Measurements from ENCODE around the gene FAM13B.
A peak's percentile ranks its signal among the peaks of the same experiment; 100 is the strongest.

The FAM13B gene

DNA sequence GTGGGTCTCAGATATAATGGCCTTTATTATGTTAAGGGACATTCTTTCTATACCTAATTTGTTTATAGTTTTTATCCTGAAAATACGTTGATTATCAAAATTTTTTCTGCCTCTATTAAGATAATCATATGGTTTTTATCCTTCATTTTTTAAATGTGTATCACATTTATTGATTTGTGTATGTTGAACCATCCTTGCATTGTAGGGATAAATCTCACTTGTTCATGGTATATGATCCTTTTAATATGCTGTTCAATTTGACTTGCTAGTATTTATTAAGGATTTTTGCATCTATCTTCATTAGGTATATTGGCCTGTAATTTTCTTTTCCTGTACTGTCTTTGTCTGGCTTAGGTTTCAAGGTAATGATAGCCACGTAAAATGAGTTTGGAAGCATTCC is 118.1 kb downstream of the FAM13B start:
- TF ChIP-seq, protein P1, sequence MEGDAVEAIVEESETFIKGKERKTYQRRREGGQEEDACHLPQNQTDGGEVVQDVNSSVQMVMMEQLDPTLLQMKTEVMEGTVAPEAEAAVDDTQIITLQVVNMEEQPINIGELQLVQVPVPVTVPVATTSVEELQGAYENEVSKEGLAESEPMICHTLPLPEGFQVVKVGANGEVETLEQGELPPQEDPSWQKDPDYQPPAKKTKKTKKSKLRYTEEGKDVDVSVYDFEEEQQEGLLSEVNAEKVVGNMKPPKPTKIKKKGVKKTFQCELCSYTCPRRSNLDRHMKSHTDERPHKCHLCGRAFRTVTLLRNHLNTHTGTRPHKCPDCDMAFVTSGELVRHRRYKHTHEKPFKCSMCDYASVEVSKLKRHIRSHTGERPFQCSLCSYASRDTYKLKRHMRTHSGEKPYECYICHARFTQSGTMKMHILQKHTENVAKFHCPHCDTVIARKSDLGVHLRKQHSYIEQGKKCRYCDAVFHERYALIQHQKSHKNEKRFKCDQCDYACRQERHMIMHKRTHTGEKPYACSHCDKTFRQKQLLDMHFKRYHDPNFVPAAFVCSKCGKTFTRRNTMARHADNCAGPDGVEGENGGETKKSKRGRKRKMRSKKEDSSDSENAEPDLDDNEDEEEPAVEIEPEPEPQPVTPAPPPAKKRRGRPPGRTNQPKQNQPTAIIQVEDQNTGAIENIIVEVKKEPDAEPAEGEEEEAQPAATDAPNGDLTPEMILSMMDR (IDR thresholded peaks at IDR 0.05; ENCODE audit: extremely low read depth, missing control alignments), result no peak
- no peak for DNase-seq (ENCODE audit: low spot score)

DNA sequence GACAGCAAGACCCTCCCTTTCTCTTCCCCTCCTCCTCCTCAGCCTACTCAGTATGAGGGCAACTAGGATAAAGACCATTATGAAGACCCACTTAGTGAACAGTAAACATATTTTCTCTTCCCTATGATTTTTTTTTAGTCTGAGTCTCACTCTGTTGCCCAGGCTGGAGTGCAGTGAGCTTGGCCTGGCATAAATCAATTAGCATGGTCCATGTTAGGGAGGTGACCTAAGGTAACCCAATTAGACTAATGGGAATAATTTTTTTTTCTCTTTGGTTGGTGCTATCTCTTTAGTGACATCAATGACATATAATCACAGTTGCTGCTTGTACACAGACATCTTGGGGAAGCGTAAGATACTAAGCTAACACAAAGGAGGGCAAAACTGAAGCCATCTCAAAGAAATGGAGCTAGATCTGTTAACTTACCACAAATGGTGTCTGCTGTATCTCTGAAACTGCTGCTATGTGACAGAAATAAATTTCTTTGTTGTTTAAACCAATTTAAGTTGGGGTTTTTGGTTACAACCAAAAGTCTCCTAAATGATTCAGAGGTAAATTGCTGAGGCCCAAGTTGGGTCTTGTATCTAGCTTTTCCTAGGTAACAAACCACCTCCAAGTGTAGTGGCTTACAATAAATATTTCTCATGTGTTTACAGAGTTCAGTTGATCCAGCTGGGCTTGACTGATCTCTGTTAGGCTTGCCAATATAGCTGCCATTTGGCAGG is 130.3 kb downstream of the FAM13B start:
- DNase-seq (ENCODE audit: low spot score), result peak; percentile 2
- TF ChIP-seq, protein P1 (IDR thresholded peaks at IDR 0.05; ENCODE audit: extremely low read depth, missing control alignments), result no peak

DNA sequence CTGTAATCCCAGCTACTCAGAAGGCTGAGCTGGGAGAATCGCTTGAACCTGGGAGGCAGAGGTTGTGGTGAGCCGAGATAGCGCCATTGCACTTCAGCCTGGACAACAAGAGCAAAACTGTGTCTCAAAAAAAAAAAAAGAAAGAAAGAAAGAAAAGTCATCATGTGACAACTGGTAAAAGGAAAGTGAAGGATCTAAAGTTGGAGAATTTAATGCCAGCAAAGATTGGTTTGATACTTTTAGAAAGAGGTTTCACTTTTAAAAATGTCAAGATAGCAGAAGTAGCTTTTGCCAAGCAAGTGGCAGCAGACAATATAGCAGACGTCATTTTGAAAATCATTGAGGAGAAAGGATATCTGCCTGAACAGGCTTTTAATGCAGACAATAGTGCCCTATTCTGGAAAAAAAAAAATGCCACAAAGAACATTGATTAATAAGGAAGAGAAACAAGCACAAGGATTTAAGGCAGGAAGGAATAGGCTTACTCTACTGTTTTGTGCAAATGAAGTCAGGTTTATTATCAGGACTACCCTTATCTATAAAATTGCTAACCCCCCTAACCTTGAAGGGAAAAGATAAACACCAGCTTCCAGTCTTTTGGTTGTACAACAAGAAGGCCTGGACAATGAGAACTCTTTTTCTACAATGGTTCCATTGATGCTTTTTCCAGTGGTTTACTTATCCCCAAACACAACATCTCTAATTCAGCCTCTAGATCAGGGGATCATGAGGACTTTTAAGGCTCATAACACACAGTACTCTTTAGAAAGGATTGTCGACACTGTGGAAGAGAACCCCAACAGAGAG is 131.7 kb downstream of the FAM13B start:
- TF ChIP-seq, protein P1 (IDR thresholded peaks at IDR 0.05; ENCODE audit: extremely low read depth, missing control alignments), result no peak
- DNase-seq (ENCODE audit: low spot score), result no peak

DNA sequence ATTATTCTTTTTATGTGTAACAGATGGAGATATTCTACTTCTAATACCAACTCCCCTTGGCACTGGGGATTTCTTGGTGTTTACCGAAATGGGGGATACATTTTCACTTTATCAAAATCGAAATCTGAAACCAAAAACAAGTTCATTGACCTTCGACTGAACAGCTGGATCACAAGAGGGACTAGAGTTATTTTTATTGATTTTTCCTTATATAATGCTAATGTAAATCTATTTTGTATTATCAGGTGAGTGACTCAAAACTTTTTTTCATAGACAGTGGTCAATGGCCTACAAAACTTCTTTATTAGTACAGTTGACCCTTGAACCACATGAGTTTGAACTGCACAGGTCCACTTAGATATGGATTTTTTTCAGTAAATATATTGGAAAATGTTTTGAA is 133.4 kb downstream of the FAM13B start:
- DNase-seq (ENCODE audit: low spot score), result no peak
- TF ChIP-seq, protein P1 (IDR thresholded peaks at IDR 0.05; ENCODE audit: extremely low read depth, missing control alignments), result no peak

DNA sequence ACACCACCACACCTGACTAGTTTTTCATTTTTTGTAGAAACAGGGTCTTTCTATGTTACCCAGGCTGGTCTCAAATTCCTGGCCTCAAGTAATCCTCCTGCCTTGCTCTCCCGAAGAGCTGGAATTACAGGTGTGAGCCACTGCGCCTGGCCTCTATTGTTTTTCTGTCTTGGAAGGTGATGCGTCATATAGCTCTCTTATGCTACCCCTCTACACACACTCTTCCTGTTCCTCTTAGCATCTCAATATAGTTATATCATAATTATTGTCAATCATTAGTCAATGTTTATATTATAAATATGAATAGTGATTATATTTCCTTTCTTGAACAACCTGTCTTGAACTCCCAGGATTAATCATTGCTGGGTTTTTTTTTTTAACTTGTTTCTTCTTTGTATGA is 136.3 kb downstream of the FAM13B start:
- DNase-seq (ENCODE audit: low spot score), result no peak
- TF ChIP-seq, protein P1 (IDR thresholded peaks at IDR 0.05; ENCODE audit: extremely low read depth, missing control alignments), result no peak

DNA sequence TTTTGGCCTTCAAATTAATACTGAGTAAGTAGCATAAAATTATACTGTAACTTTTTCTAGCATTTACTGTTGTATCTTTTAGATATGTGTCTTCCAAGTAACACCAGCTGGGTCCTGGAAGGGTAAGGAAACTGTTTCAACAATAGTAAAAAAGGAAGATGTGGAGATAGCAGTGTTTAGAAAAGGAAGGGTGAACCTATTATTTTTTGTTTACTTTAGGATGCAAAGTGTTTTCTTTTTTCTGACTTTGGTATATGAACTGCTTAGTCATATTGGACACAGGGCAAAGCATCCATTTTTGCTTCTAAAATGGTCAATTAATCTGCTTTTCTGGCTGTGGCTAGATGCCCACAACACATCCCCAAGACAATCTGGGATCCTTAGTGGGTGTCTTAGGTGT is 138.3 kb downstream of the FAM13B start:
- TF ChIP-seq, protein P1 (IDR thresholded peaks at IDR 0.05; ENCODE audit: extremely low read depth, missing control alignments), result no peak
- DNase-seq (ENCODE audit: low spot score), result no peak

DNA sequence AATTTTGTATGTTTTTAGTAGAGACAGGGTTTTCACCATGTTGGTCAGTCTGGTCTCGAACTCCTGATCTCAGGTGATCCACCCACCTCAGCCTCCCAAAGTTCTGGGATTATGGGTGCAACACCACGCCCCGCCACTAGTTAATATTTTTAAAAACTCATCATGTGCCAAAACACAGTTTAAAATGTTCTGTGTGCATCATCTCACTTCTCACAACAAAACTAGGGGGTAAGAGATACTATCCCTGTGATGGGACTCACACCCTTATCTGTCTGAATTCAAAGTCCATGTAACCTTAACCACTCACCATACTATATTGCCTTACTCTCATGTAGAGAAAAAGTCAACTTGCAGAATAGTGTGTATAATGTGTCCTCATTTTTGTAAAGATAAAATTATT is 141.0 kb downstream of the FAM13B start:
- TF ChIP-seq, protein P1 (IDR thresholded peaks at IDR 0.05; ENCODE audit: extremely low read depth, missing control alignments), result no peak
- DNase-seq (ENCODE audit: low spot score), result no peak
